K562 (cell line): ENCODE measurements around the gene ANKRD44. TPM values are rescaled to one million over a fixed set of nuclear protein-coding genes. Genes with fewer than 3 reads are reported as not detected.

Experiments used
- ATAC-seq: fragments of 200-7000 bp; cut with Tn5 transposase; 3 replicates; pipeline ENCODE4 v1.9.1; 2020; ENCODE audit warnings: moderate library complexity
- BruUV-seq: library from RNA; stranded (reverse); fragments of 400-500 nt; replicated peaks from 2 replicates; lab custom pipeline; 2021; lab: Mats Ljungman, UMichigan
- CTCF ChIA-PET: fragments of 300-600 bp; formaldehyde crosslinking; extraction: SDS; loops from one replicate; lab custom pipeline; 2021; ENCODE audit warnings: low intra/inter-chr PET ratio; lab: Yijun Ruan, JAX
- POLR2A ChIA-PET: fragments of 300-600, 350-650 bp; sonication (Branson Sonifier 250); formaldehyde crosslinking; extraction: SDS; loops from one replicate; lab custom pipeline; 2021; ENCODE audit warnings: antibody characterized with exemption, inconsistent platforms; lab: Yijun Ruan, JAX
- DNase-seq, 4 experiments: peaks; one replicate each; pipeline versions ENCODE4 v3.0.0 to v3.0.0-alpha.2; 2011 to 2018; ENCODE audit warnings: low spot score in 3 of 4, mixed read lengths in 3 of 4; ENCODE audit errors: extremely low read depth in 1 of 4
- FAIRE-seq: peaks from 2 replicates; lab custom pipeline; 2011; peaks lifted over from hg19 to GRCh38; lab: Jason Lieb, UNC
- H2AFZ ChIP-seq: 2 replicates; pipeline ENCODE4 v1.6.0; 2011; ENCODE audit warnings: low read depth, low read length, control low read depth, inconsistent platforms
- H3K27ac ChIP-seq: fragments of 200-600 bp; 3 replicates; pipeline ENCODE4 v1.8.0; 2011; ENCODE audit warnings: low read depth, mild to moderate bottlenecking, control low read depth, inconsistent platforms, low read length, moderate library complexity, mixed read lengths; ENCODE audit errors: extremely low read depth
- H3K27me3 ChIP-seq, 2 experiments: fragments of 300-600 bp in 1 of 2; 2 replicates in 1 of 2; 3 replicates in 1 of 2; pipeline versions ENCODE4 v1.6.0 to v1.8.0; 2011; ENCODE audit warnings: inconsistent platforms in 2 of 2, low read length in 2 of 2, mild to moderate bottlenecking in 1 of 2, mixed read lengths in 1 of 2, moderate library complexity in 1 of 2; ENCODE audit not compliant: control insufficient read depth in 2 of 2, insufficient read depth in 2 of 2
- H3K36me3 ChIP-seq: fragments of 300-600 bp; 3 replicates; pipeline ENCODE4 v1.8.0; 2011; ENCODE audit warnings: mild to moderate bottlenecking, low read length, inconsistent platforms; ENCODE audit not compliant: control insufficient read depth, insufficient read depth
- H3K4me1 ChIP-seq, 2 experiments: fragments of 200-600 bp in 1 of 2; replicated peaks in 1 of 2; 2 replicates in 1 of 2; 3 replicates in 1 of 2; pipeline versions ENCODE4 v1.5.1 to v1.8.0; 2011; ENCODE audit warnings: inconsistent platforms in 2 of 2, low read length in 2 of 2, mild to moderate bottlenecking in 1 of 2, mixed read lengths in 1 of 2, moderate library complexity in 1 of 2; ENCODE audit not compliant: control insufficient read depth in 2 of 2, insufficient read depth in 2 of 2
- H3K4me2 ChIP-seq: 2 replicates; pipeline ENCODE4 v1.6.1; 2011; ENCODE audit warnings: low read length, control low read depth, inconsistent platforms, mixed read lengths; ENCODE audit not compliant: insufficient read depth
- H3K4me3 ChIP-seq: fragments of 200-600 bp; sonication (generic), shearing (Covaris generic); 2 replicates; pipeline ENCODE4 v1.5.1; 2016; ENCODE audit warnings: control low read depth, inconsistent platforms
- H3K79me2 ChIP-seq: fragments of 200-600 bp; 3 replicates; pipeline ENCODE4 v1.8.0; 2011; ENCODE audit warnings: low read length, inconsistent platforms; ENCODE audit not compliant: control insufficient read depth, insufficient read depth
- H3K9ac ChIP-seq, 2 experiments: 2 replicates each; pipeline versions ENCODE4 v1.6.0 to v1.6.1; 2011; ENCODE audit warnings: low read depth in 2 of 2, low read length in 2 of 2, control low read depth in 1 of 2, inconsistent platforms in 1 of 2, mild to moderate bottlenecking in 1 of 2, mixed read lengths in 1 of 2; ENCODE audit not compliant: insufficient read depth in 1 of 2
- H3K9me1 ChIP-seq: one replicate; pipeline ENCODE4 v1.6.0; 2011; ENCODE audit warnings: inconsistent platforms, mild to moderate bottlenecking, low read length, moderate library complexity; ENCODE audit not compliant: control insufficient read depth, insufficient read depth
- H3K9me3 ChIP-seq: replicated peaks from 2 replicates; pipeline ENCODE4 v1.5.1; 2011; ENCODE audit warnings: low read depth, low read length, inconsistent platforms; ENCODE audit not compliant: control insufficient read depth, insufficient read depth
- H4K20me1 ChIP-seq: replicated peaks from 2 replicates; pipeline ENCODE4 v1.6.1; 2011; ENCODE audit warnings: low read length, inconsistent platforms, mixed read lengths; ENCODE audit not compliant: control insufficient read depth, insufficient read depth
- CCAR2 ChIP-seq: fragments of 200-400 bp; formaldehyde crosslinking; IDR thresholded peaks from 2 replicates; pipeline ENCODE4 v1.6.1; 2017; ENCODE audit warnings: mild to moderate bottlenecking, low read depth, low read length
- EWSR1 ChIP-seq: fragments of 450-650 bp; IDR thresholded peaks from 2 replicates; pipeline ENCODE4 v1.6.1; 2018; ENCODE audit warnings: borderline replicate concordance, mild to moderate bottlenecking, low read depth, moderate library complexity; ENCODE audit not compliant: partially characterized antibody
- GATAD2B ChIP-seq: fragments of 450-650 bp; IDR thresholded peaks from 2 replicates; pipeline ENCODE4 v1.6.1; 2017; ENCODE audit warnings: mild to moderate bottlenecking, borderline replicate concordance
- MEF2A ChIP-seq: IDR thresholded peaks from 2 replicates; pipeline ENCODE4 v1.6.1; 2011; ENCODE audit warnings: low read depth, mild to moderate bottlenecking, low read length, moderate library complexity; ENCODE audit not compliant: control insufficient read depth
- NELFE ChIP-seq: IDR thresholded peaks from 2 replicates; pipeline ENCODE4 v1.6.1; 2011; ENCODE audit warnings: mild to moderate bottlenecking; ENCODE audit not compliant: insufficient read depth, insufficient read length
- SAFB2 ChIP-seq: fragments of 200-400 bp; formaldehyde crosslinking; IDR thresholded peaks from 2 replicates; pipeline ENCODE4 v1.6.1; 2018; ENCODE audit warnings: borderline replicate concordance, low read length, low read depth, moderate library complexity; ENCODE audit not compliant: severe bottlenecking
- ZKSCAN8 ChIP-seq: fragments of 200-800 bp; sonication (Bioruptor generic); IDR thresholded peaks from 2 replicates; pipeline ENCODE4 v1.6.1; 2016; ENCODE audit warnings: missing genetic modification characterization, missing compliant biosample characterization
- ZNF184 ChIP-seq: sonication (generic); formaldehyde crosslinking; IDR thresholded peaks from 2 replicates; pipeline ENCODE4 v1.5.0; 2020; ENCODE audit warnings: missing genetic modification reagents
- ZNF707 ChIP-seq: fragments of 250-450 bp; sonication (Bioruptor Pico); conservative IDR thresholded peaks from 2 replicates; pipeline ENCODE4 v1.8.0; 2022; ENCODE audit warnings: inconsistent platforms, mild to moderate bottlenecking, moderate library complexity
- WGBS: fragments of 100-300 bp; shearing (Covaris generic); methylation state at CpG from one replicate; pipeline ENCODE4 v1.1.6; 2016; ENCODE audit warnings: low coverage, mixed read lengths; ENCODE audit not compliant: insufficient coverage; ENCODE audit errors: missing lambda C conversion rate; 5-methylcytosine and 5-hydroxymethylcytosine counted together
- in situ Hi-C: fragments of 300-500 bp; cut with MboI; formaldehyde crosslinking; loops from 4 replicates; pipeline ENCODE4 v1.15.0; 2018; ENCODE audit warnings: inconsistent platforms, mixed read lengths
- intact Hi-C: fragments of 100-400 bp; cut with micrococcal nuclease; formaldehyde crosslinking; loops from 2 replicates; pipeline ENCODE4 v1.14.2; 2022
- polyA plus RNA-seq, 8 experiments: library from polyadenylated mRNA; depleted of rRNA in 4 of 8; stranded (reverse) in 5 of 8; unstranded in 3 of 8; fragments of >200 nt; fragmentation: Nextera tagmentation in 2 of 8; fragmentation: Illumina TruSeq in 1 of 8; extraction: Ambion mirVana in 2 of 8; extraction: Trizol in 1 of 8; gene quantifications; 2 replicates each; pipeline versions ENCODE4 v1.2.1 to v1.2.3, GENCODE V29; 2011 to 2014; ENCODE audit warnings: inconsistent platforms in 1 of 8, missing spikeins in 1 of 8
- total RNA-seq, 7 experiments: library from RNA; depleted of rRNA in 6 of 7; stranded (reverse); fragments of >200 nt in 6 of 7; fragmentation: Illumina TruSeq in 2 of 7; extraction: Trizol in 2 of 7; gene quantifications; 2 replicates each; pipeline versions ENCODE4 v1.2.1 to v1.2.3, GENCODE V29; 2011 to 2021; ENCODE audit warnings: low replicate concordance in 1 of 7
- TF ChIP-seq, protein P1 (sequence below): fragments of 150-350 bp; IDR thresholded peaks from 2 replicates; pipeline ENCODE4 v1.6.1; 2014; ENCODE audit warnings: low read depth, mild to moderate bottlenecking, low read length, borderline replicate concordance
- TF ChIP-seq, protein P2 (sequence below), 3 experiments: fragments of 200-800 bp in 1 of 3; sonication (Bioruptor generic) in 1 of 3; sonication (generic) in 1 of 3; formaldehyde crosslinking in 1 of 3; IDR thresholded peaks; 2 replicates each; pipeline versions ENCODE4 v1.6.1 to v1.8.0; 2016 to 2022; ENCODE audit warnings: mild to moderate bottlenecking in 2 of 3, missing compliant biosample characterization in 2 of 3, missing genetic modification characterization in 2 of 3, missing genetic modification reagents in 1 of 3

Gene ANKRD44
- total and polyA plus RNA-seq, 9 of the 15 experiments (the other 6 are each of a cell fraction or from before 2014, with no cell fraction given) = 0.03 to 0.64 (median 0.07) TPM; not detected in 3

DNA sequence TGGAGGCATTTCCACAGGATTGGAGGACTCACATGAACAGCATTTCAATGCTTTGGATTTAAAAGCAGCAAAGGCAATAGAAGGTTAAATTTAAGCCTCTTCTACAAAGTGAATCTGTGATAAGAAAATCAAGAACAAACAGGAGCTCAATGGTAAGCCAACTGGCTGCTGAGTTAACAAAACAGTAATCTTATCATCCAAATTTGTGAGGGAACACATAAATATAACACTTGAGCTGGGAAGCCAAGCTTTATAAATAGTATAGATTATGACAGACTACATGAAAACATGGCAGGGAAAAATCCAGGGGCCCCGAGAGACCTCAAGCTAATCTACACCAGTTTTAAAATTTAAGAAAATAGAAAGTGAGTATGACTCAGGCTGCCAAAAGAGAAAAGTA is 275.6 kb downstream of the ANKRD44 start:
- H3K79me2 ChIP-seq = no peaks in the 10 kb centered on the region
- H2AFZ ChIP-seq = no peak overlapping the region
- no peaks in the 10 kb centered on the region for H3K27me3 ChIP-seq
- no peaks in the 10 kb centered on the region for H3K4me1 ChIP-seq
- no peaks in the 10 kb centered on the region for H3K9me3 ChIP-seq
- TF ChIP-seq ZNF707 (CRISPR knock-in tag) = no peak
- no peak for TF ChIP-seq MEF2A
- no peak for TF ChIP-seq ZNF184 (CRISPR knock-in tag)
- TF ChIP-seq, protein P1, sequence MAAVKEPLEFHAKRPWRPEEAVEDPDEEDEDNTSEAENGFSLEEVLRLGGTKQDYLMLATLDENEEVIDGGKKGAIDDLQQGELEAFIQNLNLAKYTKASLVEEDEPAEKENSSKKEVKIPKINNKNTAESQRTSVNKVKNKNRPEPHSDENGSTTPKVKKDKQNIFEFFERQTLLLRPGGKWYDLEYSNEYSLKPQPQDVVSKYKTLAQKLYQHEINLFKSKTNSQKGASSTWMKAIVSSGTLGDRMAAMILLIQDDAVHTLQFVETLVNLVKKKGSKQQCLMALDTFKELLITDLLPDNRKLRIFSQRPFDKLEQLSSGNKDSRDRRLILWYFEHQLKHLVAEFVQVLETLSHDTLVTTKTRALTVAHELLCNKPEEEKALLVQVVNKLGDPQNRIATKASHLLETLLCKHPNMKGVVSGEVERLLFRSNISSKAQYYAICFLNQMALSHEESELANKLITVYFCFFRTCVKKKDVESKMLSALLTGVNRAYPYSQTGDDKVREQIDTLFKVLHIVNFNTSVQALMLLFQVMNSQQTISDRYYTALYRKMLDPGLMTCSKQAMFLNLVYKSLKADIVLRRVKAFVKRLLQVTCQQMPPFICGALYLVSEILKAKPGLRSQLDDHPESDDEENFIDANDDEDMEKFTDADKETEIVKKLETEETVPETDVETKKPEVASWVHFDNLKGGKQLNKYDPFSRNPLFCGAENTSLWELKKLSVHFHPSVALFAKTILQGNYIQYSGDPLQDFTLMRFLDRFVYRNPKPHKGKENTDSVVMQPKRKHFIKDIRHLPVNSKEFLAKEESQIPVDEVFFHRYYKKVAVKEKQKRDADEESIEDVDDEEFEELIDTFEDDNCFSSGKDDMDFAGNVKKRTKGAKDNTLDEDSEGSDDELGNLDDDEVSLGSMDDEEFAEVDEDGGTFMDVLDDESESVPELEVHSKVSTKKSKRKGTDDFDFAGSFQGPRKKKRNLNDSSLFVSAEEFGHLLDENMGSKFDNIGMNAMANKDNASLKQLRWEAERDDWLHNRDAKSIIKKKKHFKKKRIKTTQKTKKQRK = no peak
- TF ChIP-seq, protein P2, sequence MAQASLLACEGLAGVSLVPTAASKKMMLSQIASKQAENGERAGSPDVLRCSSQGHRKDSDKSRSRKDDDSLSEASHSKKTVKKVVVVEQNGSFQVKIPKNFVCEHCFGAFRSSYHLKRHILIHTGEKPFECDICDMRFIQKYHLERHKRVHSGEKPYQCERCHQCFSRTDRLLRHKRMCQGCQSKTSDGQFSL (CRISPR knock-in tag; IDR thresholded peaks at IDR 0.05) = no peak
- TF ChIP-seq, protein P2 (tag; IDR thresholded peaks at IDR 0.05) = no peak
- no peak for TF ChIP-seq GATAD2B
- TF ChIP-seq CCAR2 = no peak
- no peak for TF ChIP-seq EWSR1
- TF ChIP-seq SAFB2 = no peak
- TF ChIP-seq NELFE = no peak
- TF ChIP-seq ZKSCAN8 (CRISPR knock-in tag) = no peak
- no peak overlapping the region for H3K9ac ChIP-seq
- H4K20me1 ChIP-seq = no peaks in the 10 kb centered on the region
- intact Hi-C loops = no loop called here
- DNase-seq (no peak), FAIRE-seq (no peak), ATAC-seq (no peak)
- no peak overlapping the region for H3K4me3 ChIP-seq
- 0% methylated on average over 1 of the region's 1 CpG for WGBS
- ChIA-PET POLR2A (no interaction called here), CTCF (no interaction called here)
- no peaks in the 10 kb centered on the region for H3K36me3 ChIP-seq
- no peaks in the 10 kb centered on the region for H3K9me1 ChIP-seq
- H3K4me2 ChIP-seq = no peak overlapping the region
- no peak overlapping the region for H3K27ac ChIP-seq
- BruUV-seq = no TSS peak
- in situ Hi-C loops = no loop called here
